ENCODE data around the gene PHF13. TPM values are rescaled to one million over a fixed set of nuclear protein-coding genes. Genes with fewer than 3 reads are reported as not detected.

The PHF13 gene
- total RNA-seq, 2 experiments from 2014 or later: 11.8 to 12.6 TPM

DNA sequence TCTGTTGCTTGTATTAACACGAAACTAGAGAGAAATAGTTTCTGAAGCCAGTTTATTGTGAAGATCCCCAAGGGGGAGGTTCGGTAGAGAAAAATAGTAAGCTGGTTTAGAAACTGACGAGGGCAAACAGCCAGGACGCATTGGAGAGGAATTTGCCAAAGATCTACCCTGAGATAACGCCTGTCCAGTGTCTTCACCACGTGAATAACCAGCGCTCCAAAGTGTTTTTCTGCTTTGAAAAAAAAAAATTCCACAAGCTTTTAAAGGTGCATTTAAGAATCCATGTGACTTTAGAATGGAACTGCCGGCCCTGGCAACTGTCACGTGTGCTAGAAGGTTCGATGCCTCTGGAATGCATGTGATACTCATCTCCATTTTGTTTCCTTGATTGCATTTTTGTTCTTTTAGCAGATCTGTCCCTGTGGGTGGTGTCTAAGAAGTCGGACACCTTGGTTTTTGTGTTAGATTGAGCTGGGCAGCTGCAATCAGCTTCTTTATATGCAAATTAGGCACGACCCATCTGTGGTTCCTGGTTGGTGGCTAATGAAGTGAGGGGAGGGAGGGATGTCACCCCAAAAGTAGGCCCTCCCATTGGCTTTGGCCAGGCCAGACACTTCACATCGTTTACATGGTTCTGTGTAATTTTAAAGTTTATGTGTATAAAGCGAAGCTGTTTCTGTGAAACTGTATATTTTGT is 9.9 kb downstream of the PHF13 start:
- ATAC-seq: no peak
- H3K36me3 Mint-ChIP-seq (ENCODE audit: low read depth): peaks cover 52% of the 10 kb centered on the region
- ChIA-PET POLR2A (interaction anchor here (1.3 to 1.4 kb wide), 2 partner anchors 20 to 97 kb away, joined by 3 read pairs; no protein-coding TSS in a partner anchor), CTCF (interaction anchor here (0.9 to 1.5 kb wide), 5 partner anchors 8 to 78 kb away, joined by 3 to 7 read pairs (median 4); partner anchors contain the start of genes DNAJC11 and KLHL21)
- no peaks in the 10 kb centered on the region for H3K9me3 Mint-ChIP-seq (ENCODE audit: insufficient read depth)
- no peak overlapping the region for H3K27ac Mint-ChIP-seq
- H3K27me3 Mint-ChIP-seq (ENCODE audit: low read depth): no peaks in the 10 kb centered on the region
- DNase-seq: no peak
- peaks cover 29% of the 10 kb centered on the region for H3K4me1 Mint-ChIP-seq (ENCODE audit: low read depth)
- H3K4me3 Mint-ChIP-seq: no peak overlapping the region

DNA sequence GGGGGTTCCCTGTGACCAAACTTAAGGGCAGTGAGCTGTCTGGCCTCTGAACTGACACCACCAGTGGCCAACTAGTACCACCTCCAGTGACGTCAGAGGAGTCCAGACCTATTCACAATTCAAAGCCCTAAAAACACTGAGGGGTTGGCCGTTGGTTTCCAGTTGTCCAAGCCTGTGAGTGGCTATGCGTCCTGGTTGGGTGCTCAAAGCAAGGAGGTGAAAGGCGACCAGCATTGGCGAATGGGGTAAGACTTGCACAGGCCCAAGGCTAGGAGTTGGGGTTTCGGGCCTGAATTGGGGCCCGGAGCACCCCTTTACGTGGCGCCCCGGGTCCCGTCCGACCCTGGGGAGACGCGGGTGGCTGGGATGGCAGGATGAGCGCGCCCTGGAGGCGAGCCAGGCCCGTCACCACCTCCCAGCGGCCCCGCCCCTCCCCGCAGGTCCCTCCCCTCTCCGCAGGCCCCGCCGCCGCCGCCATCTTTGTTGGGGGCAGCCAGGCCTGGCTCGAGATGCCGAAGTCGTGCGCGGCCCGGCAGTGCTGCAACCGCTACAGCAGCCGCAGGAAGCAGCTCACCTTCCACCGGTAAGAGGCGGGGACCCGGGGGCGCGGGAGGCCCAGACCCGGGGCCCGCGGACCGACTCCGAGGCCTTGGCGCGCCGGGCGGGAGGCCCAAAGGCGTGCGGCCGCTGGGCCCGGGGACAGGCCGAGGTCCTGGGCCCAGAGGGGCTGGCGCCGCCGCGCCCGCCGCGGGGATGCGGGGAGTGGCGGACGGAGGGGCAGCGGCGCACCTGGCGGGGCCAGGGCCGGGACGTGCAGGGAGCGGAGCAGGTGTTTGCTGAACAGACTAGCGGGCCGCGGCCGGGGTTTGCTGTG is 11.4 kb downstream of the PHF13 start, which contains the start of gene THAP3:
TSS of gene THAP3 (plus strand) at position 159 of the 874 bp plus-strand sequence. CDS start at position 510, 351 bp downstream.
- peak; percentile 98 for ATAC-seq
- POLR2A ChIA-PET: interaction anchor here (0.6 to 1.4 kb wide), 3 partner anchors 21 to 1337 kb away, joined by 3 read pairs; partner anchors contain the start of gene PARK7
- no peaks in the 10 kb centered on the region for H3K9me3 Mint-ChIP-seq (ENCODE audit: insufficient read depth)
- peak within 1 kb of the TSS; percentile 84 for H3K27ac Mint-ChIP-seq
- H3K36me3 Mint-ChIP-seq (ENCODE audit: low read depth): peaks cover 47% of the 10 kb centered on the region
- CTCF ChIA-PET: interaction anchor here (1.5 kb wide), 2 partner anchors 9 to 21 kb away, joined by 4 to 7 read pairs; no protein-coding TSS in a partner anchor
- peaks cover 31% of the 10 kb centered on the region for H3K4me1 Mint-ChIP-seq (ENCODE audit: low read depth)
- peak; percentile 91 for DNase-seq
- H3K4me3 Mint-ChIP-seq: peak within 1 kb of the TSS; percentile 86
- no peaks in the 10 kb centered on the region for H3K27me3 Mint-ChIP-seq (ENCODE audit: low read depth)

GRCh38 chr1:6625584-6626149 is 12.1 kb downstream of the PHF13 start:
- Mint-ChIP-seq H3K27me3 (ENCODE audit: low read depth) (no peaks in the 10 kb centered on the region), H3K4me1 (ENCODE audit: low read depth) (peaks cover 31% of the 10 kb centered on the region), H3K36me3 (ENCODE audit: low read depth) (peaks cover 46% of the 10 kb centered on the region), H3K9me3 (ENCODE audit: insufficient read depth) (no peaks in the 10 kb centered on the region), H3K4me3 (peak overlapping the region; percentile 86), H3K27ac (peak overlapping the region; percentile 84)
- no peak for ATAC-seq
- no peak for DNase-seq
- ChIA-PET POLR2A (no interaction called here), CTCF (interaction anchor here (0.9 kb wide), 1 partner anchor 12 kb away, joined by 3 read pairs; no protein-coding TSS in a partner anchor)

GRCh38 chr1:6627031-6627430 is 13.5 kb downstream of the PHF13 start:
- ATAC-seq (no peak), DNase-seq (no peak)
- H3K4me1 Mint-ChIP-seq (ENCODE audit: low read depth): peaks cover 31% of the 10 kb centered on the region
- H3K27ac Mint-ChIP-seq: no peak overlapping the region
- H3K27me3 Mint-ChIP-seq (ENCODE audit: low read depth): no peaks in the 10 kb centered on the region
- CTCF ChIA-PET: interaction anchor here (1.9 kb wide), 1 partner anchor 20 kb away, joined by 5 read pairs; no protein-coding TSS in a partner anchor
- no peak overlapping the region for H3K4me3 Mint-ChIP-seq
- H3K36me3 Mint-ChIP-seq (ENCODE audit: low read depth): peaks cover 42% of the 10 kb centered on the region
- POLR2A ChIA-PET: no interaction called here
- H3K9me3 Mint-ChIP-seq (ENCODE audit: insufficient read depth): no peaks in the 10 kb centered on the region

DNA sequence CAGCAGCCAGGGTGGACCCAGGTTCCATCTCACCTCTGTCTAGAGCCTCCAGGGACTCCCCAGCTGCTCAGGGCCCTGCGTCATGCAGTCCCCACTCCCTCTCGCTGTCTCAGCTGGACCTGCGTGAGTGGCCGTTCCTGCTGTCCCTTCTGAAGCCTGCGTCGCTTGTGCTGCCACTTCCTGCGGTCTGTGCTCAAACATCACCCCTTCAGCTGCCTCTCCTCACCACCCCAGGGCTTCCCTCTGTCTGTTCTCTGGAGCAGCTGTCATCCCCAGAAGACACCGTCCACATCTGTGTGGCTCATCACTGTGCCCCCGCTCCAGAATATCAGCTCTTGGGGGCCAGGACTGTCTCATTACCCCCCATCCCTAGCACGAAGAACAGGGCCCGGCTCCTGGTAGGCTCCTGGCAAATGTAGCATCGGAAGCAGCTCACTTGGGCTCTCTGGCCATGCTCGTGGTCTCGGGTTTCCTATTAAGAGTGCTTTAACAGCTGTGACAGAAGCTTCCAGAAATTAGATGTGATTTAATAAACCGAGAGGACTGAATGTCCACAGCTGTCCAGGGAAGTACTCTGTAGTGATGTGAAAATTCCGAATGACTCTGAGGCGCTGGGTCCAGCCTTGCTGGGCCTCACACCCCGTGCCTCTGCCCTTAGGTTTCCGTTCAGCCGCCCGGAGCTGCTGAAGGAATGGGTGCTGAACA is 14.5 kb downstream of the PHF13 start:
- ATAC-seq: no peak
- H3K4me1 Mint-ChIP-seq (ENCODE audit: low read depth): peaks cover 31% of the 10 kb centered on the region

GRCh38 chr1:6628971-6629479 is 15.5 kb downstream of the PHF13 start:
- no peak overlapping the region for H3K27ac Mint-ChIP-seq
- POLR2A ChIA-PET: no interaction called here
- H3K27me3 Mint-ChIP-seq (ENCODE audit: low read depth): no peaks in the 10 kb centered on the region
- ATAC-seq: no peak
- CTCF ChIA-PET: interaction anchor here (1.4 kb wide), 1 partner anchor 13 kb away, joined by 3 read pairs; no protein-coding TSS in a partner anchor
- DNase-seq: no peak
- H3K4me3 Mint-ChIP-seq: no peak overlapping the region
- peaks cover 29% of the 10 kb centered on the region for H3K4me1 Mint-ChIP-seq (ENCODE audit: low read depth)
- no peaks in the 10 kb centered on the region for H3K9me3 Mint-ChIP-seq (ENCODE audit: insufficient read depth)
- peaks cover 40% of the 10 kb centered on the region for H3K36me3 Mint-ChIP-seq (ENCODE audit: low read depth)

More for the DNA sequence above, 14.5 kb downstream of the PHF13 start:
- Mint-ChIP-seq H3K27me3 (ENCODE audit: low read depth) (no peaks in the 10 kb centered on the region), H3K36me3 (ENCODE audit: low read depth) (peaks cover 40% of the 10 kb centered on the region), H3K27ac (peak overlapping the region; percentile 37), H3K9me3 (ENCODE audit: insufficient read depth) (no peaks in the 10 kb centered on the region), H3K4me3 (no peak overlapping the region)
- ChIA-PET CTCF (interaction anchor here (0.6 to 1.9 kb wide), 3 partner anchors 9 to 74 kb away, joined by 3 to 5 read pairs (median 3); partner anchors contain the start of gene NOL9), POLR2A (no interaction called here)
- DNase-seq: no peak

DNA sequence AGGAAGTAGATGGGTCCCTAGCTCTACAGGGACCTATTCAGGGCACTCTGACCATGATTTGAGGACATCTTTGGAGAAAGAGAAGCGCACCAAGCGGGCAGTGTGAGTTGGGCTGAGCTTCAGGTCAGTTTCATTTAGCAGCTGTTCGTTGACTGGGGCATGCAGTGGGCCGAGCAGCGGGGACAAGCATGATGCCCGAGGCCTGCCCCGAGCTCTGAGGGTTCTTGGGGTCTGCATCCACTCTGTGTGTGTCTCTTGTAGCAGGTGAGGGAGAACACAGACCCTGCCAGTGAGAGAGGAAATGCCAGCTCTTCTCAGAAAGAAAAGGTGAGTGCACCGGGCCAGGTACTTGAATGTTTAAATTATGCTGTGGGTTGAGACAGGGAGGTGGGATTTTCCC is 16.5 kb downstream of the PHF13 start:
- ChIA-PET POLR2A (interaction anchor here (1.0 kb wide), 1 partner anchor 138 kb away, joined by 3 read pairs; no protein-coding TSS in a partner anchor), CTCF (interaction anchor here (1.4 kb wide), 1 partner anchor 12 kb away, joined by 3 read pairs; no protein-coding TSS in a partner anchor)
- Mint-ChIP-seq H3K9me3 (ENCODE audit: insufficient read depth) (no peaks in the 10 kb centered on the region), H3K4me3 (no peak overlapping the region), H3K4me1 (ENCODE audit: low read depth) (peaks cover 23% of the 10 kb centered on the region), H3K27me3 (ENCODE audit: low read depth) (no peaks in the 10 kb centered on the region), H3K36me3 (ENCODE audit: low read depth) (peaks cover 40% of the 10 kb centered on the region), H3K27ac (no peak overlapping the region)
- no peak for DNase-seq
- ATAC-seq: no peak

DNA sequence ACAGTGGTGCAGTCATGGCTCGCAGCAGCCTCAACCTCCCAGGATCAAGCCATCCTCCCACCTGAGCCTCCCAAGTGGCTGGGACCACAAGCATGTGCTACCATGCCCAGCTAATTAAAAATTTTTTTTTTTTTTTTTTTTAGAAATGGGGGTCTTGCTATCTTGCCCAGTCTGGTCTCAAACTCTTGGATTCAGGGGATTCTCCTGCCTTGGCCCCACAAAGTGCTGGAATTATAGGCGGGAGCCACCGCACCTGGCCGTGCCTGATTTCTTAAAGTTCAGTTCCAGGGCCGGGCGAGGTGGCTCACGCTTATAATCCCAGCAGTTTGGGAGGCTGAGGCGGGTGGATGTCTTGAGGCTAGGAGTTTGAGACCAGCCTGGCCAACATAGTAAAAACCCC is 17.5 kb downstream of the PHF13 start:
- H3K9me3 Mint-ChIP-seq (ENCODE audit: insufficient read depth): no peaks in the 10 kb centered on the region
- ATAC-seq (no peak), DNase-seq (no peak)
- POLR2A ChIA-PET: no interaction called here
- peaks cover 22% of the 10 kb centered on the region for H3K4me1 Mint-ChIP-seq (ENCODE audit: low read depth)
- H3K27ac Mint-ChIP-seq: no peak overlapping the region
- H3K36me3 Mint-ChIP-seq (ENCODE audit: low read depth): peaks cover 45% of the 10 kb centered on the region
- H3K4me3 Mint-ChIP-seq: no peak overlapping the region
- no peaks in the 10 kb centered on the region for H3K27me3 Mint-ChIP-seq (ENCODE audit: low read depth)
- CTCF ChIA-PET: no interaction called here

- Mint-ChIP-seq H3K9me3 (ENCODE audit: insufficient read depth) (no peaks in the 10 kb centered on the region), H3K27ac (no peak overlapping the region), H3K36me3 (ENCODE audit: low read depth) (peaks cover 45% of the 10 kb centered on the region), H3K27me3 (ENCODE audit: low read depth) (no peaks in the 10 kb centered on the region), H3K4me1 (ENCODE audit: low read depth) (peaks cover 5% of the 10 kb centered on the region), H3K4me3 (no peak overlapping the region)
- CTCF ChIA-PET: interaction anchor here (3.1 kb wide), 1 partner anchor 13 kb away, joined by 9 read pairs; no protein-coding TSS in a partner anchor
- DNase-seq: no peak
- ATAC-seq: no peak
- POLR2A ChIA-PET: no interaction called here
Measured at GRCh38 chr1:6632588-6633514, 19.3 kb downstream of the PHF13 start.

GRCh38 chr1:6634371-6635052 is 21.0 kb downstream of the PHF13 start:
- POLR2A ChIA-PET: no interaction called here
- H3K27ac Mint-ChIP-seq: no peak overlapping the region
- no peaks in the 10 kb centered on the region for H3K27me3 Mint-ChIP-seq (ENCODE audit: low read depth)
- peak; percentile 42 for DNase-seq
- peaks cover 44% of the 10 kb centered on the region for H3K36me3 Mint-ChIP-seq (ENCODE audit: low read depth)
- no peaks in the 10 kb centered on the region for H3K9me3 Mint-ChIP-seq (ENCODE audit: insufficient read depth)
- H3K4me3 Mint-ChIP-seq: no peak overlapping the region
- H3K4me1 Mint-ChIP-seq (ENCODE audit: low read depth): peaks cover under 1% of the 10 kb centered on the region
- peak; percentile 48 for ATAC-seq
- CTCF ChIA-PET: interaction anchor here (0.7 to 3.1 kb wide), 4 partner anchors 12 to 145 kb away, joined by 3 to 9 read pairs (median 3); no protein-coding TSS in a partner anchor
